Choroid plexus epithelial cell (primary cell): Measurements from ENCODE around the gene TPD52L2.

ENCODE experiments used
- DNase-seq: peaks from one replicate; pipeline ENCODE4 v3.0.0-alpha.2; 2010; ENCODE audit warnings: low read depth
- H3K4me3 ChIP-seq: 2 replicates; pipeline ENCODE4 v1.5.1; 2011; ENCODE audit warnings: low read depth, mild to moderate bottlenecking, control low read depth, low read length, moderate library complexity
- TF ChIP-seq, protein P1 (sequence below): conservative IDR thresholded peaks from 2 replicates; pipeline ENCODE4 v1.5.1; 2011; ENCODE audit warnings: low read depth, mild to moderate bottlenecking, control low read depth, inconsistent platforms, low read length, moderate library complexity

The TPD52L2 gene

GRCh38 chr20:63930971-63931553 lies 66.0 kb downstream of the TPD52L2 start:
- TF ChIP-seq, protein P1, sequence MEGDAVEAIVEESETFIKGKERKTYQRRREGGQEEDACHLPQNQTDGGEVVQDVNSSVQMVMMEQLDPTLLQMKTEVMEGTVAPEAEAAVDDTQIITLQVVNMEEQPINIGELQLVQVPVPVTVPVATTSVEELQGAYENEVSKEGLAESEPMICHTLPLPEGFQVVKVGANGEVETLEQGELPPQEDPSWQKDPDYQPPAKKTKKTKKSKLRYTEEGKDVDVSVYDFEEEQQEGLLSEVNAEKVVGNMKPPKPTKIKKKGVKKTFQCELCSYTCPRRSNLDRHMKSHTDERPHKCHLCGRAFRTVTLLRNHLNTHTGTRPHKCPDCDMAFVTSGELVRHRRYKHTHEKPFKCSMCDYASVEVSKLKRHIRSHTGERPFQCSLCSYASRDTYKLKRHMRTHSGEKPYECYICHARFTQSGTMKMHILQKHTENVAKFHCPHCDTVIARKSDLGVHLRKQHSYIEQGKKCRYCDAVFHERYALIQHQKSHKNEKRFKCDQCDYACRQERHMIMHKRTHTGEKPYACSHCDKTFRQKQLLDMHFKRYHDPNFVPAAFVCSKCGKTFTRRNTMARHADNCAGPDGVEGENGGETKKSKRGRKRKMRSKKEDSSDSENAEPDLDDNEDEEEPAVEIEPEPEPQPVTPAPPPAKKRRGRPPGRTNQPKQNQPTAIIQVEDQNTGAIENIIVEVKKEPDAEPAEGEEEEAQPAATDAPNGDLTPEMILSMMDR, result no peak
- no peak overlapping the region for H3K4me3 ChIP-seq

GRCh38 chr20:63931735-63932134 lies 66.7 kb downstream of the TPD52L2 start:
- DNase-seq, result no peak
- TF ChIP-seq, protein P1, result no peak
- no peak overlapping the region for H3K4me3 ChIP-seq

More at GRCh38 chr20:63930971-63931553, 66.0 kb downstream of the TPD52L2 start:
- DNase-seq, result no peak

DNA sequence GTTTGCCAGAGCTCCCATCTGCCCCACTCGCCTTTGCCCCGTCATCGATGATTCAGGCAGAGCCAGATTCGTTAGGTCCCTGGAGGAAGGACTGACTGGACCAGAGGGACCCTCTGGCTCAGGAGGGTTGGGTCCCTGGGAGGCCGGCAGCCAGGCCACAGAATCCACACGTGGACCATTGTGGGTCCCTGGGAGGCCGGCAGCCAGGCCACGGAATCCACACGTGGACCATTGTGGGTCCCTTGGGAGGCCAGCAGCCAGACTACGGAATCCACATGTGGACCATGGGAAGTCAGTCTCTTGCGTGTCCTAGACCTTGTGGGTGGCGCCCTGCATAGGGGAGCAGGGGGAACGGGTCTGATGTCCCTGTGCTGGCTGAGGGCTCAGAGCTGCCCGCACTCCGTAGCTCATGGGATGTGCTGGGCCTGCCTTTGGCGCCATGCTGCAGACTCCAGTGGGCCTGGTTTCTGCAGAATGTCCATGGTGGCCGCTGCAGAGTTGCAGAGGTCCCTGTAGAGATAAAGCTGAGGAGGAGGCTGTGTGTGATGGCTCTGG lies 67.6 kb downstream of the TPD52L2 start:
- no peak for DNase-seq
- TF ChIP-seq, protein P1, result no peak

DNA sequence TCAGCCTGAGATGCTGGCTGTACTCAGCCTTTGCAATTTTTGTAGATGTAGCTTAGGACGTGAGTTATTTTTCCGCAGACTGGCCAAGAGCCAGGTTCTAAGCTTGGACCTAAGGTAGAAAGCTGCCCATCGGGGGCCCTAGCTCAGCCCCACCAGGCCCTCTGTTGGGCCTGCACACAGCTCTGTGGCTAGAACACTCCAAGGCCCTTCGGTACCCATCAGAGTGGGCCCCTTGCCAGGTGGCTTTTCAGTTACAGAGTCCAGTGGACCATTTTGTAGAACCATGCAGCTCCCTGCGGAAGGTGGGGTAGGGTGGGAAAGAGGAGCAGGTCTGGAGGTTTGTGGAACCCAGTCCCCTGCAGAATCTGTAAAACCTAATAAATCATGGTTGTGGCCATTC lies 68.6 kb downstream of the TPD52L2 start:
- DNase-seq, result no peak
- H3K4me3 ChIP-seq, result no peak overlapping the region
- TF ChIP-seq, protein P1, result no peak

More for the DNA sequence above, 67.6 kb downstream of the TPD52L2 start:
- H3K4me3 ChIP-seq, result no peak overlapping the region

GRCh38 chr20:63934271-63935068 lies 69.4 kb downstream of the TPD52L2 start:
- no peak overlapping the region for H3K4me3 ChIP-seq
- TF ChIP-seq, protein P1, result peak; percentile 57
- DNase-seq, result peak; percentile 19

GRCh38 chr20:63935447-63935846 lies 70.4 kb downstream of the TPD52L2 start:
- TF ChIP-seq, protein P1, result no peak
- H3K4me3 ChIP-seq, result no peak overlapping the region
- no peak for DNase-seq

DNA sequence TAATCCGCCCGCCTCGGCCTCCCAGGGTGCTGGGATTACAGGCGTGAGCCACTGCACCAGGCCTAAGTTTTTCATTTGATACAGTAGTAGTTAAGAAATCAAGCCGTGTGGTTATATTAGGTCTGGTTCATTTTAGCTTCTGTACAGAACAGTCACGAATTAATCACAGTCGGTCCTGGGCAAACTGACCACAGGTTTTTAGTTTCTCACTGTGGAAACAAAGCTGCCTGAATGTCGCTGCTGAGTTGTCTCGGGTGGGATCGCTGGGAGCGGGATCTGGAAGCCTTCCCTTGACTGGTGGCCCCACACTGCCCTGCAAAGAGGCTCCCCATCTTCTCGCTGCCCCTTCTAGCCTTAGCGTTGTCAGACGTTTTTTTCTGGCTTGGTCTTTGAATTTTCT lies 72.5 kb downstream of the TPD52L2 start:
- no peak for DNase-seq
- TF ChIP-seq, protein P1, result no peak
- no peak overlapping the region for H3K4me3 ChIP-seq
